ENCODE results near the gene SLC31A2. TPM values are rescaled to one million over a fixed set of nuclear protein-coding genes. Genes with fewer than 3 reads are reported as not detected.

Gene SLC31A2
- total RNA-seq, 1 donor from 2014 or later = 7.1 TPM

DNA sequence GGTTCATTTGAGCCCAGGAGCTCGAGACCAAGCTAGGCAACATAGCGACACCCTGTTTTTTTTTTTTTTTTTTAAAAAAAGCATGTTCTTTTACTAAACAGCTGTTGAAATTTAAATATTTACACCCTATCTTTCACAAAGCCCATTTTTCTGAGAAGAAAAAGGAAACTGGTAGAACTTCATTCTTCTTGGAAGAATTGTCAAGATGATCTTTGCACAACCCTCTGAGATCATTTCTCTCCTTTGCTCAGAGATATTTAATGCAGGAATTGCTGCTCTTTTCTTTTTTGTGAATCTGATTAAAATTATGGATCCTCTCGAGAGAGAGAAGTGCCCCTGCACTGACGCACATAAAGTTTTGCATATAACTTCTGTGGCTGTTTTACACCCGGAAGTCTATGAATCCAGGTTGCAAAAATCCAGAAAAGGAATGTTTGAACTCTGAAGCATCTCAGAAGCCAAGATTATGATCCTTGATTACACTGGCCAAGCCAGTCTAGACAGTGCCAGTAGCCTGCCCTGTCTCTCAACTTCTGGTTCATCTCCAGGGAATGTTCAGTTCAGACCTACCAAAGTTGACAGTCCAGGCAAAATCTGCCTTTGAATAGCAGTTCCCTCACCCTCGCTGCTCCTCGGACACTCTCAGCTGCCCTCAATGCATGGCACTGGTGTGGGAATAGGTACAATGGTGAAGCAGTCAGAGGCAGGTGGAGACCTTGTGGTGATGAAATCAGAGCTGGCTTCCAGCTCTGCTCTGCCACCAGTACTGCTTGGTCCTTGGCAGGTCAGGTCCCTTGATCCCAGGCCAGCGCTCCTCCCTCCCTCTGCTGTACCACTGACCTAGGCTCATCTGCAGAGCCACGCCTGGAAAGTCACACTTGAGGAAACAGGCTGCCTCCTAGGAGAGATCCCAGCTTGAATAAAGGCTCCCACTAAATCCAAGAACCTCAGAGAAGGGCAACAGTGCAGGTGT is 13.3 kb upstream of the SLC31A2 start:
- Histone ChIP-seq H3K27me3 (ENCODE audit: insufficient read depth, low read length) (peaks cover under 1% of the 10 kb centered on the region), H3K79me2 (ENCODE audit: insufficient read depth, low read length) (no peaks in the 10 kb centered on the region), H3K27ac (ENCODE audit: low read depth, low read length) (no peak overlapping the region), H3K9ac (ENCODE audit: low read length) (no peak overlapping the region), H3K4me2 (ENCODE audit: low read length) (no peak overlapping the region), H2AFZ (ENCODE audit: low read depth, low read length) (no peak overlapping the region), H4K20me1 (ENCODE audit: insufficient read depth, low read length) (no peaks in the 10 kb centered on the region), H3K36me3 (ENCODE audit: insufficient read depth, low read length) (no peaks in the 10 kb centered on the region), H3K4me3 (ENCODE audit: insufficient read depth, low read depth, low read length) (no peak overlapping the region), H3K4me1 (ENCODE audit: insufficient read depth, low read length) (no peaks in the 10 kb centered on the region), H3K9me3 (ENCODE audit: insufficient read depth, low read depth, low read length) (no peaks in the 10 kb centered on the region)
- Mint-ChIP-seq H3K27me3 (ENCODE audit: low read depth, unreplicated experiment) (peaks cover 4% of the 10 kb centered on the region), H3K4me1 (ENCODE audit: low read depth, unreplicated experiment) (no peaks in the 10 kb centered on the region), H3K36me3 (ENCODE audit: low read depth, unreplicated experiment) (peaks cover 2% of the 10 kb centered on the region), H3K27ac (ENCODE audit: unreplicated experiment) (no peak overlapping the region), H3K4me3 (ENCODE audit: unreplicated experiment) (no peak overlapping the region), H3K9me3 (ENCODE audit: unreplicated experiment) (peaks cover 6% of the 10 kb centered on the region)
- TF ChIP-seq, protein P1, sequence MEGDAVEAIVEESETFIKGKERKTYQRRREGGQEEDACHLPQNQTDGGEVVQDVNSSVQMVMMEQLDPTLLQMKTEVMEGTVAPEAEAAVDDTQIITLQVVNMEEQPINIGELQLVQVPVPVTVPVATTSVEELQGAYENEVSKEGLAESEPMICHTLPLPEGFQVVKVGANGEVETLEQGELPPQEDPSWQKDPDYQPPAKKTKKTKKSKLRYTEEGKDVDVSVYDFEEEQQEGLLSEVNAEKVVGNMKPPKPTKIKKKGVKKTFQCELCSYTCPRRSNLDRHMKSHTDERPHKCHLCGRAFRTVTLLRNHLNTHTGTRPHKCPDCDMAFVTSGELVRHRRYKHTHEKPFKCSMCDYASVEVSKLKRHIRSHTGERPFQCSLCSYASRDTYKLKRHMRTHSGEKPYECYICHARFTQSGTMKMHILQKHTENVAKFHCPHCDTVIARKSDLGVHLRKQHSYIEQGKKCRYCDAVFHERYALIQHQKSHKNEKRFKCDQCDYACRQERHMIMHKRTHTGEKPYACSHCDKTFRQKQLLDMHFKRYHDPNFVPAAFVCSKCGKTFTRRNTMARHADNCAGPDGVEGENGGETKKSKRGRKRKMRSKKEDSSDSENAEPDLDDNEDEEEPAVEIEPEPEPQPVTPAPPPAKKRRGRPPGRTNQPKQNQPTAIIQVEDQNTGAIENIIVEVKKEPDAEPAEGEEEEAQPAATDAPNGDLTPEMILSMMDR (IDR thresholded peaks at IDR 0.05; ENCODE audit: insufficient read depth, low read depth, low read length) = no peak
- TF ChIP-seq EZH2 (IDR thresholded peaks at IDR 0.05; ENCODE audit: insufficient read depth, low read length) = no peak
- FAIRE-seq (no peak), DNase-seq (ENCODE audit: low read depth) (no peak)

- Mint-ChIP-seq H3K36me3 (ENCODE audit: low read depth, unreplicated experiment) (peaks cover 2% of the 10 kb centered on the region), H3K4me1 (ENCODE audit: low read depth, unreplicated experiment) (no peaks in the 10 kb centered on the region), H3K27ac (ENCODE audit: unreplicated experiment) (no peak overlapping the region), H3K4me3 (ENCODE audit: unreplicated experiment) (no peak overlapping the region), H3K27me3 (ENCODE audit: low read depth, unreplicated experiment) (peaks cover 4% of the 10 kb centered on the region), H3K9me3 (ENCODE audit: unreplicated experiment) (peaks cover 6% of the 10 kb centered on the region)
- no peaks in the 10 kb centered on the region for H4K20me1 ChIP-seq (ENCODE audit: insufficient read depth, low read length)
- H3K27ac ChIP-seq (ENCODE audit: low read depth, low read length) = no peak overlapping the region
- FAIRE-seq (no peak), DNase-seq (ENCODE audit: low read depth) (no peak)
- H3K4me1 ChIP-seq (ENCODE audit: insufficient read depth, low read length) = no peaks in the 10 kb centered on the region
- H3K4me3 ChIP-seq (ENCODE audit: insufficient read depth, low read depth, low read length) = no peak overlapping the region
- H3K9ac ChIP-seq (ENCODE audit: low read length) = no peak overlapping the region
- no peak overlapping the region for H3K4me2 ChIP-seq (ENCODE audit: low read length)
- H3K9me3 ChIP-seq (ENCODE audit: insufficient read depth, low read depth, low read length) = no peaks in the 10 kb centered on the region
- peaks cover 2% of the 10 kb centered on the region for H3K27me3 ChIP-seq (ENCODE audit: insufficient read depth, low read length)
- TF ChIP-seq EZH2 (IDR thresholded peaks at IDR 0.05; ENCODE audit: insufficient read depth, low read length) = no peak
- TF ChIP-seq, protein P1 (IDR thresholded peaks at IDR 0.05; ENCODE audit: insufficient read depth, low read depth, low read length) = no peak
- no peaks in the 10 kb centered on the region for H3K36me3 ChIP-seq (ENCODE audit: insufficient read depth, low read length)
- no peaks in the 10 kb centered on the region for H3K79me2 ChIP-seq (ENCODE audit: insufficient read depth, low read length)
- no peak overlapping the region for H2AFZ ChIP-seq (ENCODE audit: low read depth, low read length)
These were observed 12.0 kb upstream of the SLC31A2 start for GRCh38 chr9:113138760-113139159.

Data from astrocyte (in vitro differentiated cells and primary cell).